H54 (cell line): ENCODE data around the gene KCNQ1.

Experiments used
- DNase-seq: peaks from one replicate; pipeline ENCODE4 v3.0.0; 2011; ENCODE audit warnings: low spot score, mixed read lengths; ENCODE audit not compliant: insufficient read length
- FAIRE-seq: peaks from 3 replicates; lab custom pipeline; 2011; peaks lifted over from hg19 to GRCh38; lab: Jason Lieb, UNC
- POLR2A ChIP-seq: IDR thresholded peaks from 2 replicates; pipeline ENCODE4 v1.6.1; 2011; ENCODE audit warnings: low read depth, mild to moderate bottlenecking, low read length

The KCNQ1 gene

DNA sequence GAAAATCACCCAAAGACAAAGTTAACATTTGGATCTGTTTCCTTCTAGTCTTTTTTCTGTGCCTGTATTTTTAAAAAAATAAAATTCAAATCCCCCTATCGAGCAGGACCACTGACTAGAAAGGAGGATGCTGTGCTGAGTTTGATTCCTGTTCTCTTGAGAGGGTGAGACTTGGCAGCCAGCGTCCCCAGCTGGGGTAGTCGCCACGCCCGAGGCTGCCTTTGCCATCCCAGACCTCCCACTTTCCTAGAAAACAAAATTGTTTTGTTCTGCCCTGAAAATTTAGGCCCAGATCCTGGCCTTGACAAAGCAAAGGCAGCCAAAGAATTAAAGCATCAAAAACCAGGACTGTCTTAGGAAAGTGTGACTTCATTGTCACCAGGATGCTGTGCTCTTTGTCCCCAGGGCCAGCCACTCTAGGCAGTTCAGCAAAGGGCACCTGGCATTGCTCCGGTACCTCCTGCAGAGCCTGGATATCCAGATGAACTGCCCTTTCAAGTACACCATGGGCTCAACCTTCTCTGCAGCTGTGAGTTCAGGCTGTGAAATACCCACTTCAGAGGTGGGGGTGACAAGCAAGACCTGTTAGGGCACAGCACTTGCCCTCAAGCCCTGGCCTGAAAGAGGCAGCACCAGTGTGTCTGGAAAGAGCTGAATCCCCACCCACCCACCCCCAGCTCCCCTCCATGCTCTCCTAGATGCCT lies 210.4 kb downstream of the KCNQ1 start:
- FAIRE-seq (no peak), DNase-seq (no peak)
- TF ChIP-seq POLR2A = no peak

DNA sequence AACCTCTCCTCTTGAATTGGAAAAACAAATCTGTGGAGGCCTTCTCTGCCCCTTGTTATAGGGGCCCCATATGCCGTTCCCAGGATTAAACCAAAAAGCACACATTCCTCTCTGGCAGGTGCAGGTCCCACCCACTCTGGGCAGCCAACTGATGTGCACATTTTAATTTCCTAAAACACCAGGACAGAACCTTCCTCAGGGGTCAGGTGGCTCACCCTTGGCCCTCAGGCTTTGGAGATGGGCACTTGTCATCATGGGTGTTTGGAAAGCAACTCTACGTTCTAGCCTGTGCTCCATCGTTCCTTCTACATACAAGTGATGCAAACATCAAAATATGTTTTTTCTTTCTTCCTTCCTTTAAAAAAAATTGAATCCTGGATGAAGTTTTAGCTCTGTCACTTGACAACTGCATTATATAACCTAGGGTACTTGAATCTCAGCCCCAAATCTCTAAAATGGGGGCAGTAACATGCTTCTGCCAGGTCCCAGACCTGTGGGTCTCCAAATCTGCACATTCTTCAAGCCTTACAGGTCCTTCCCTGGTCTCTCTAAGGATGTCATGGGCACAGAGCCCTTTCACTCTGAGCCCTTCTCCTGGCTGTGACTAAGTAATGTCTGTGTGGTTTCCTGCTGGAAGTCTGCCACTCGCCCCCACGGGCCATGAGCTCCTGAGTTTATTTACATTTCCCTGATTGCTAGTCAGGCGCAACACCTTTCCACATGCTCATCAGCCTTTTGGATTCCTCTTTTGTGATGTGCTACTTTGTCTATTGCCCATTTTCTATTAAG lies 211.2 kb downstream of the KCNQ1 start:
- FAIRE-seq (no peak), DNase-seq (peak; percentile 19)
- TF ChIP-seq POLR2A = no peak

DNA sequence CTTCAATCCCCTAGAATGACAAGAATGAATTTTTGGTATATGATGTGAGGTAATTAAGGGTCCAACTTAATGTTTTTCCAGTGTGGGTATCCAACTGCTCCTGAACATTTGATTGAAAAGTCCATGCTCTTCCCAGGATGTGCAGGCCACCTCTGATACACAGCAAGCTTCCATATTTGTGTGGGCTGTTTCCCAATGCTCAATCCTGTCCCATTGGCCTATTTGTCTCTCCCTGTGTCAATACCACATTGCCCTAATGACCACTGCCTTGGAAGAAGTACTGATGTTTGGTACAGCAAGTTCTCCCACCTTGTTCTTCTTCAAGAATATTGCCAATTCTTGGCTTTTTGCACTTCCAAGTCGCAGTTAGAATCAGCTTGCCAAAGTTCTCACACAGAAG lies 212.1 kb downstream of the KCNQ1 start:
- no peak for TF ChIP-seq POLR2A
- DNase-seq (no peak), FAIRE-seq (no peak)

DNA sequence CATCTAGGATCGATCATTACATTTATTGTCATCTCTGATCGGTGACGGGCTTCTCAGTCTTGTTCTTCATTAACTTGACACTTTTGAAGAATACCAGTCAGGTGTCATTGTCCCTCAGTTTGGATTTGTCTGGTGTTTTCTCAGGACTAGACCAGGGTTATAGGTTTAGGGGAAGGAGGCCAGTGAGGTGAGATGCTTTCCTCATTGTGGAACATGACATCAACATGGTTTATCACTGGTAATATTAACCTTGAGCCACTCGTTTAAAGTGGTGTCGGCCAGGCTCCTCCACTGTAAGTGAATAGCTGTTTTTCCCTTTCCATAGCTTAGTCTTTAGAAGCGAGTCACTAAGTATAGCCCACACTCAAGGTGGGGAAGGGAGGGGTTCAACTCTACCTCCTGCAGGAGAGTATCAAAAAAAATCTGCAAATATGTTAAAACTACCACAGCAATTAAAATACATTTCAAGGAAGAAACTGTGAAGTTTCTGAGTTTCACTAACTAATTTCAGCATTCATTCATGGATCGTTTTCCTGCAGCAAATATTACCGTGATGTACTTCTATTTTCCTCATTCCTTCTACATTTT lies 213.0 kb downstream of the KCNQ1 start:
- TF ChIP-seq POLR2A = no peak
- no peak for DNase-seq

DNA sequence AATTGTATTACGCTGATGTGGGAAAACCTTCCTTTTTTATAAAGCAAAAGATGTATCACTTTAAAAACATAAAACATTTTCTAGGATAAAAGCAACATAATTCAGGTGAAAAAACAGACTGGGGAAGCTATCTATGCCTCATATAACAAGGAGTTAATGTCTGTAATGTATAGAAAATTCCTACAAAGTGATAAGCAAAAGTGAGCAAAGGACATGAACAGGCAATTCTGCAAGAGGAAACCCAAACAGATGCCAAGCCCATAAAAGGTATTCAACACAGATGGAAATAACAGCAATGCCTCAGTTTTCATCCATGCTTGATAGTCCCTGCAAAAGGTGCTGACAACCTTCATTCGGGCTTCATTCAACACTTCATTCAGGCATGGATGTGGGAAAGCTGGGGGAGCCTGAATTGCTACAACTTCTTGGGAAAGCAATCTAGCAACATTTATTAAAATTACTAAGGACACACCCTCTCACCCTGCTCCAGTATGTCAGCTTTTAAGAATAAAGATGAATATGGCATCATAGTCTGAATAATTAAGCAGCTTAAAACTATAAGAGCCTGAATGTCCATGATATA lies 215.6 kb downstream of the KCNQ1 start:
- no peak for TF ChIP-seq POLR2A
- no peak for DNase-seq
- no peak for FAIRE-seq

More for the DNA sequence above, 213.0 kb downstream of the KCNQ1 start:
- no peak for FAIRE-seq

DNA sequence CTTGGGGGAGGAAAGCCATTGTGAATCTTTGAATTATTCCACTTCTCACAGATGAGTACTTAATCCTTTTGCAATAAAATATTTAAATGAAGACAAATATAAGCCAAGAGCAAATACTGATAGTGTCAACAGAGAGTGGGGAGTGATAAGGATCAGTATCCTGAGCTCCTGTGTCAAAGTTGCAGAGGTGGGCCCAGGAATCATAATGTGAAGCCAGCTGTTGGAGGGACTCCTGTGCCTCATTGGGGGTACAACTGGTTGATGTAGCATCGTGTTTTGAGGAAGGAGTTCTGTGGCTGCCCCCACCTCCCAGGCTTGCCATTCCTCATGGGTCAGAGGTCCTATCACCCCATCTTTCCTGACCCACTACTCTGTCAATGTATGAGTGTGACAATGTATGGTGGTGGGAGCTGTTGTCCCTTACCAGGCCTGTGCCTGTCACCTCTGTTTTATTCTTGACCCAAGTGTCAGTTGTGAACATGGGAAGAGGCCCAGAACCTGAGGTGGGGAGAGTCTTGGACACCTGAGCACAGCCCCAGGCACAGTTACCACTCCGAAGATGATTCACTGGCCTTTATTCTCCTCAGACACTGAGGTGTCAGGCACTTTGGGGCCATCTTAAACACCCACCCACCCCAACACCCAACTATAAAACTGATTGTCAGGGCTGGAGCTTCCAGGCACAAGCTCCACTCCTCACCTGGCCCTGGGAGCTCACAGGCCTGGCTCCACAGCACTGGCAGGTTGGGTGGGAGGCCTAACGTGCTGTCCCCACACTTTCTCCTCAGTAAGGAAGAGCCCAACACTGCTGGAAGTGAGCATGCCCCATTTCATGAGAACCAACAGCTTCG lies 216.6 kb downstream of the KCNQ1 start:
- FAIRE-seq (no peak), DNase-seq (no peak)
- no peak for TF ChIP-seq POLR2A

DNA sequence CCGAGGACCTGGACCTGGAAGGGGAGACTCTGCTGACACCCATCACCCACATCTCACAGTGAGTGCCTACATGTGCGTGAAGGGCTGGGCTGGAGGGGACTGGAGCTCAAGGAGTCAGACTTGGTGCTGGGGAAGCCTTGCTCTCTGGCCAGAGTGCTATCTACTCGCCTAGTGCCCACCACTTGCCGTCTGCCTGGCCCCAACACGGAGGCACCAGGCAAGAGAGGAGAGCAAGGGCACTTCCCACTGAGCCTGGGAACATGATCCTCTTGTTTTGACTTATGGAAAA lies 217.2 kb downstream of the KCNQ1 start:
- no peak for FAIRE-seq

DNA sequence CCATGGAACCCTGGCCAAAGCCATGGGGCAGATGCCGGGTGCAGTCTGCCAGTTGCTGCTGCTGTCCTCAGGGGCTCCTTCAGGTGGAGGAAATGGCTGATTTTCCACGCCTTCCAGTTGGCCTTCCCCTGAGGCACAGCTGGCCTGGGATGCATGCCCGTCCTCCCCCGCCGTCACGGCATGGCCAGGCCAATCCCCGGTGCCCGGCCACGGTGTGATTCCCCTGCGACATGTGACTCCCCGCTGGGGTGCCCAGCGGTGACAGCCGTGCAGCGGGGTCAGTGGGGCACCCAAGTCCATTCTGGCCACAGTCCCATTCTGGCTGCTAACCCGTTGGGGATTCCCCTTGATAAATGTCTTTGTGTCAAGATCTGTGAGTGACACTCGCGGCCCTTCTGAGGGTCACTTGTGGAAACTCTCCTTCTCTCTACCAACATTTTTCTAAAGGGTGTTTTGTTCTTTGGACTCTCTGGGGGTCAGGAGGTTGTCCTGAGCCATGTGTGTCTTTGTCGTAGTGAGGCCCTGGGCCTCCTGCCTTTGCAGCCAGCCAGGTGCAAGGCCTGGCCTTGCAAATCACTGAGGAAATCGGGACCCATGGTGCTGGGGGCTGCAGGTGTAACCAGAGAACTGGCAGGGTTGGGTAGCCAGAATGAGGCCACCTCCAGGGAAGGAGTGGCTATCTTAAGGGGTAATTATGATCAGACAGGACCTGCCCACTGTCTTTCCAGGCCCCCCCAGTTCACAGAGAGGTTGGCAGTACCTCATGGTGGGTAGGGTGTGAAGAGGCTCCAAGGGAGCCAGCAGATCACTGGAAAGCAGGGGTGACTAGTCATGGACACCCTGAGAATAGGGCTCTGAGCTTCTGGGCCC lies 217.9 kb downstream of the KCNQ1 start:
- TF ChIP-seq POLR2A = no peak
- DNase-seq (no peak), FAIRE-seq (no peak)

More for the DNA sequence above, 217.2 kb downstream of the KCNQ1 start:
- TF ChIP-seq POLR2A = no peak
- DNase-seq = no peak

DNA sequence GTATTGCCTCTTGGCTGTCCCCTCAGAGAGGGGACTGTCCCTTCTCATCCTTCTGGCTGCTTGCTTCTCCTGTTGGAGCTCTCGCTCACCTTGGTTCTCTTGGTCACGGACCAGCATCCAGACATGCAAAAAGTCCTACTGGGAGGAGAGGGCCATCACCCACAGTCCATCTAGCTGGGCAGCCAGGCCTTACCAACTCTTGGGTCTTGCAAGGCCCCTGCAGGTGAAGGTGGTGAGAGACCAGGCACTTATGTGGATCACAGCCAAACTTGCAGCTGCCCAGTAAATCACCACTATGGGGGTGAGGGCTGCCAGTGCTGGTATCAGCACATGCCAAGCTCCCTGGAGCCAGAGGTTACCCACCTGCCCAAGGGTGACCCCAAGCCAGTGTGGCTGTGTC lies 218.7 kb downstream of the KCNQ1 start:
- no peak for DNase-seq
- no peak for TF ChIP-seq POLR2A
- FAIRE-seq = no peak

DNA sequence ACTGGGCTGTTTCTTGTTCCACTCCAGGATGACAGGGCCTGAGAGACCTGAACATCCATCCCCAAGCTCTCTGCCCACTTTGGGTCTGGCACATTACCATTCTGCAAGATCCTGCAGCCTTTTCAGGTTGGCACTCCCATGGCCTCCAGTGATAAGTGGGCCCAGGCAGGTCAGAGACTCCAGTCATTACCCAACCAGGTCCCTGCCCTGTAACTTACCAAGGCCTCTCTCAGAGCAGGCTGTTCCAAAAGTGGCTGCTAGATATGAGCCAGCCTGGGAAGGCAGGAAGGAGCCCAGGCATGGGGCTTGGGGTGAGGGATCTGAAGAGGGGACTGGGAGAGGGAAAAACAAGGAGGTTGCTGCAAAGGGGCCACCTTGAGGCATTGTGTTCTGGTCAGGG lies 219.1 kb downstream of the KCNQ1 start:
- no peak for TF ChIP-seq POLR2A
- FAIRE-seq = no peak
- no peak for DNase-seq

DNA sequence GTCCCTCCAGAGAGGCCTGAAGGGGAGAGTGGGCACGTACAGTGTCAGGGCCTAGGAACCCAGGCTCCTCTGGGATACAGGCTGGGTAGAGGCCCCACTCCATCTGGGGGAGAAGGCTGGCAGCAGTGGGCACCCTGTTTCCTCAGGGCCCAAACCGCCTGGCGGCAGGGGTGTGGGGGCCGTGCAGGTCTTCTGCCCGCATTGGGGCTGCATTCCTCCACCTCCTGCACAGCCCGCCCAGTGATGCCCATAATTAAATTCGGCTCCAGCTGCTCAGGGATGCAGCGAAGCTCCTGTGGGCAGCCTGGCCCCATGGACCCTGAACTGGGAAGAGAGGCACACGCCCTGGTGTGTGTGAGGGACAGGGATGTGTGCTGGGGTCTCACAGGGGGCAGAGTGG lies 219.6 kb downstream of the KCNQ1 start:
- DNase-seq = no peak
- no peak for TF ChIP-seq POLR2A
- FAIRE-seq = no peak

DNA sequence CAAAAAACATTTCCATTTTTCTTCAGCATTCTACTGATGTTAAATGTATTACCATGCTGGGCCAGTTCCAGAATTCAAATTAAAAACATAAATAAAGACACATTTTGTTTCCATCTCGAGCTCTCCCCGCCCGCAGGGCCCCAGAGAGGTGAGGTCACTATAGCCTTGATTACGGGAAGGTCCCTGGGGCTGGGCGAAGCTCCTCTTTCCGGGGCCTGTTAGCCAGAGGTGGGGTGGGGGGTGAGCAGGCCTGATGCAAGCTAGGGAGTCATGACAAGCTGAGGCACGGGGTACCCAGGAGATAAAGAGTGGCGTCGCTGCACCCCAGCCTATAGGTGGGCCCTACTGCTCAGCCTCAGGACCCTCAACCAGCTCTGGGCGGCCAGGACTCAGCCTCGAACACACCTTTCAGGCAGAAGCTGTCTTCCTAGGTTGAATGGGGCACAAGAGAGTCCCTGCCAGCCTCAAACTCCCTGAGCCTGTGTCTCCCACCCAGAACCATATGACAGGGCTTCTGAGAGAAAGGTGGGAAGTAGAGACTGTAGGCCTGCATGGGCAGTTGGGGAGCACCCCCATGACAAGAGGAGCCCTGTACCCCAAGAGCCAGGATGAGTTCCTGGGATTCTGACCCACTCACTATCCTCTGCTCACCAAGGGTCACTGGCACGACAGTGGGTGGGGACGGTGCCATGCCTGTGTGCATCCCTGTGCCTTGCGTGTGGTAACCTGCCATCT lies 220.2 kb downstream of the KCNQ1 start:
- DNase-seq (no peak), FAIRE-seq (no peak)
- TF ChIP-seq POLR2A = no peak
